GM10266 (cell line): Measurements from ENCODE around the gene MMP23B.

ENCODE experiments used
- DNase-seq: peaks from one replicate; pipeline ENCODE4 v3.0.0; 2012; ENCODE audit errors: extremely low spot score
- CTCF ChIP-seq: IDR thresholded peaks from 2 replicates; pipeline ENCODE4 v1.5.1; 2012; ENCODE audit warnings: mild to moderate bottlenecking, low read depth; ENCODE audit not compliant: control insufficient read depth, insufficient read depth; ENCODE audit errors: missing control alignments

Gene MMP23B

GRCh38 chr1:1605034-1605591, 26.9 kb upstream of the MMP23B start:
- TF ChIP-seq CTCF: no peak
- no peak for DNase-seq

- DNase-seq: no peak
- no peak for TF ChIP-seq CTCF
These were observed 26.2 kb upstream of the MMP23B start for GRCh38 chr1:1605724-1606123.

GRCh38 chr1:1606232-1606631, 25.7 kb upstream of the MMP23B start:
- DNase-seq: no peak
- TF ChIP-seq CTCF: no peak

- no peak for DNase-seq
- TF ChIP-seq CTCF: no peak
These were observed 22.0 kb upstream of the MMP23B start for GRCh38 chr1:1609822-1610485.

GRCh38 chr1:1610796-1611195, 21.2 kb upstream of the MMP23B start:
- TF ChIP-seq CTCF: no peak
- no peak for DNase-seq

- DNase-seq: no peak
- no peak for TF ChIP-seq CTCF
These were observed 19.9 kb upstream of the MMP23B start for GRCh38 chr1:1612104-1612400.

GRCh38 chr1:1613509-1614082, 18.4 kb upstream of the MMP23B start:
- TF ChIP-seq CTCF: no peak
- DNase-seq: no peak
